ENCODE measurements around the gene ZFP2. TPM values are rescaled to one million over a fixed set of nuclear protein-coding genes. Genes with fewer than 3 reads are reported as not detected.

ZFP2 gene
- total and polyA plus RNA-seq, 2 of the 13 experiments (the other 11 are each of a cell fraction or from before 2014, with no cell fraction given) = 0.27 to 0.42 TPM

GRCh38 chr5:178895615-178896571 is at the start of gene ZFP2 (continued):
- TF ChIP-seq E2F2 (CRISPR knock-in tag; IDR thresholded peaks at IDR 0.05; ENCODE audit: borderline replicate concordance) = 0 out of 2 replicates have a peak, but pooled peaks have one; percentile 37
- peak in 1 of 2 experiments; percentile 22; a peak in 1 of 4 replicates for TF ChIP-seq KLF16 (CRISPR knock-in tag; IDR thresholded peaks at IDR 0.05)
- no peak for TF ChIP-seq SOX13 (IDR thresholded peaks at IDR 0.05)
- no peak for TF ChIP-seq SOX13 (CRISPR knock-in tag; conservative IDR thresholded peaks at IDR 0.05 in 1 of 2, IDR thresholded peaks at IDR 0.05 in 1 of 2)
- TF ChIP-seq YY1 (IDR thresholded peaks at IDR 0.05; ENCODE audit: insufficient read depth, insufficient replicate concordance, low read depth, low read length) = peak; percentile 13
- TF ChIP-seq ELF3 (CRISPR knock-in tag; IDR thresholded peaks at IDR 0.05) = no peak
- no peak for TF ChIP-seq PRDM4 (CRISPR knock-in tag; IDR thresholded peaks at IDR 0.05; ENCODE audit: borderline replicate concordance)
- no peak for TF ChIP-seq KLF11 (CRISPR knock-in tag; IDR thresholded peaks at IDR 0.05)
- no peak for TF ChIP-seq ZNF639 (CRISPR knock-in tag; conservative IDR thresholded peaks at IDR 0.05)
- no peak for TF ChIP-seq E2F5 (CRISPR knock-in tag; conservative IDR thresholded peaks at IDR 0.05)
- TF ChIP-seq ZNF143 (CRISPR knock-in tag; IDR thresholded peaks at IDR 0.05) = peak; percentile 90
- 0 out of 2 replicates have a peak, but pooled peaks have one; percentile 69 for TF ChIP-seq ZNF274 (CRISPR knock-in tag; IDR thresholded peaks at IDR 0.05)
- TF ChIP-seq ZNF263 (CRISPR knock-in tag; IDR thresholded peaks at IDR 0.05) = peak; percentile 85
- no peak for TF ChIP-seq ZNF30 (CRISPR knock-in tag; IDR thresholded peaks at IDR 0.05)
- TF ChIP-seq KAT8 (CRISPR knock-in tag; IDR thresholded peaks at IDR 0.05) = peak; percentile 70; the same call in 1 of the 2 replicates
- TF ChIP-seq ZFP90 (CRISPR knock-in tag; IDR thresholded peaks at IDR 0.05; ENCODE audit: borderline replicate concordance) = peak; percentile 64; the same call in 1 of the 2 replicates
- TF ChIP-seq TFDP2 (CRISPR knock-in tag; IDR thresholded peaks at IDR 0.05) = 0 out of 2 replicates have a peak, but pooled peaks have one; percentile 23
- peak; percentile 88 for TF ChIP-seq GMEB1 (CRISPR knock-in tag; IDR thresholded peaks at IDR 0.05; ENCODE audit: borderline replicate concordance)
- TF ChIP-seq DR1 (CRISPR knock-in tag; IDR thresholded peaks at IDR 0.05) = peak; percentile 70; the same call in 1 of the 2 replicates
